GM19463 (cell line): ENCODE measurements around the gene FOXP1.
"Not testable (repeated sequence)": the region's sequence is repeated elsewhere in the genome, so short reads cannot be mapped to it uniquely, and the experiment has no call there.

ENCODE experiments used
- ATAC-seq: cut with Tn5 transposase; IDR thresholded peaks from one replicate; pipeline ENCODE4 v1.9.1; 2021; ENCODE audit warnings: mild to moderate bottlenecking, moderate library complexity; ENCODE audit not compliant: unreplicated experiment

FOXP1 gene

DNA sequence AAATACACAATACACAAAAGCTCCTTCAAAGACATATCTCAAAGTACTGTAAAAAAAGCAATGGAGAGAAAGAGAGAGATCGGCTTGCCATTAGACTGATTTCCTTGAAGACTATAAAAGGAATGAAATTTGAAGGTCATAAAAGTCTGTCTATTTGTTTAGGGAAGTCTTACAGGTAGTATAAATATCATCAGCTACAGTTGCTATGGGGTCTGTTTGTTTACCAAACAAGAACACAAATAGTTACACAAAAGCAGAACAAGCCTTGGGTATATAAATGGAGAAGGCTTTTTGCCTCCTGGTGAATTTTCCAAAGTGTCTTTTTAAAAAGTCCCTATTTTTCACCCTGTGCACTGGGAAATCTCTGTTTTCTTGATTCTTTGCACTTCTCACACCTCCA lies 552.3 kb downstream of the FOXP1 start:
- ATAC-seq = no peak

DNA sequence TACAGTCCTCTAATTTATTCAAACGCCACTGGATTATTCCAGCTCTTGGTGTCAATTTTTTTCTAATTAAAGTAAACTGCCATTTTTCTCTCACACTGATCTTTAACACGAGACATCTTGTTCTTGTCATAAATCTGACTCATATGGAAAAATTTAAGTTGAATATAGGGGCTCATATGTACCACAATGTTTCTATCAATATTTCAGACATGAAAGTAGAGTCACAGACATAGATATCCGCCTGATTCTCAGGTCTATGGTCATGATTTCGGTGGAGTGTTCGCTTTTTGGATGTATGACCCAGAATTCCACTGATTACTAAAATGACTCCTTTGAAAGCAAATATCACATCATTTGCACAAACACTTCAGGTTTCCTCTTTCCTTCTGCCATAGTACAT lies 552.8 kb downstream of the FOXP1 start:
- no peak for ATAC-seq

DNA sequence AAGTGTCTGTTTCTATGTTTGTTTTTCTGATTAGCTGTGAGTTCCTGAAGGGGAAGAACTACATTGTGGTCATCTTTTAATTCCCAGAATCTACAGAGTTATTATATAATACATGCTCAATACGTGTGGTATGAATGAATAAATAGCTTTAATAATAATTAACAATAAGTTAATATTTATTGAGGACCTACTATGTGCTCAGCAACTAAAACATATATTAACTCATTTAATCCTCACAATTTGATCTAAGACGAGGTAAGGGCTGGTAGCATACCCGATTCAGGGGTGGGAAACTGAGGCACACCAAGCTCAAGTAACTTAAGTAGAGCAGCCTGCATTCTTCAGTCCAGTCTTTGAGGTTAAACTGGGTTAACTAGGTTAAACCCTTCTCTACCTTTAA lies 553.8 kb downstream of the FOXP1 start:
- ATAC-seq = no peak

DNA sequence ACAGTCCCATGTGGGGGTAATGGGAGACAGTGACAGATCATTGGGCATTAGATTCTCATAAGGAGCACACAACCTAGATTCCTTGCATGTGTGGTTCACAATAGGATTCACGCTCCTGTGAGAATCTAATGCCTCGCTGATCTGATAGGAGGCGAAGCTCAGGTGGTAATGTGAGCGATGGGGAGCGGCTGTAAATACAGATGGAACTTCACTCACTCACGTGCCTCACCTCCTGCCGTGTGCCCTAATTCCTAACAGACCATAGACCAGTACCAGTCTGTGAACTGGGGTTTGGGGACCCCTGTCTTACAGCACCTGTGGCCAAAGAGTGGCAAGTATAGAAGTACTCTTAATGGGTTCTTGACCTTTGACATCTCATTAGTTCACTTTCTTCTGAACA lies 554.7 kb downstream of the FOXP1 start:
- no peak for ATAC-seq

DNA sequence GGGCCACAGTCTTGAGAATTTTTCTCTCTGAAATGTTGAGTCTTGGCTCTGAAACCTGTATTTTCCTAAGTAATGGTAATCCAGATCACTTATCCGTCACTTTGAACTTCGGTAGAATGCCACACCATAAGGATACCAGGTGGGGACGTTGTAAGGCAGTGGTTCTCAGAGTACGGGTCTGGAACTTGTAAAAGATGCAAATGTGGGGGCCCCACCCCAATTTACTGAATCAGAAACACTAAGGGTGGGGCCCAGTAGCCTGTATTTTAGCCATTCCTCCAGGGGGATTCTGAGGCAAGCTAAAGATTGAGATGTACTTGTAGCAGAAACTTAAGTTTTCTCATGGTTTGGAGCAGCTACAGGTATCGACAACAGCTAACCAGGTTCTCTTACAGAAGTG lies 555.3 kb downstream of the FOXP1 start:
- ATAC-seq = no peak

DNA sequence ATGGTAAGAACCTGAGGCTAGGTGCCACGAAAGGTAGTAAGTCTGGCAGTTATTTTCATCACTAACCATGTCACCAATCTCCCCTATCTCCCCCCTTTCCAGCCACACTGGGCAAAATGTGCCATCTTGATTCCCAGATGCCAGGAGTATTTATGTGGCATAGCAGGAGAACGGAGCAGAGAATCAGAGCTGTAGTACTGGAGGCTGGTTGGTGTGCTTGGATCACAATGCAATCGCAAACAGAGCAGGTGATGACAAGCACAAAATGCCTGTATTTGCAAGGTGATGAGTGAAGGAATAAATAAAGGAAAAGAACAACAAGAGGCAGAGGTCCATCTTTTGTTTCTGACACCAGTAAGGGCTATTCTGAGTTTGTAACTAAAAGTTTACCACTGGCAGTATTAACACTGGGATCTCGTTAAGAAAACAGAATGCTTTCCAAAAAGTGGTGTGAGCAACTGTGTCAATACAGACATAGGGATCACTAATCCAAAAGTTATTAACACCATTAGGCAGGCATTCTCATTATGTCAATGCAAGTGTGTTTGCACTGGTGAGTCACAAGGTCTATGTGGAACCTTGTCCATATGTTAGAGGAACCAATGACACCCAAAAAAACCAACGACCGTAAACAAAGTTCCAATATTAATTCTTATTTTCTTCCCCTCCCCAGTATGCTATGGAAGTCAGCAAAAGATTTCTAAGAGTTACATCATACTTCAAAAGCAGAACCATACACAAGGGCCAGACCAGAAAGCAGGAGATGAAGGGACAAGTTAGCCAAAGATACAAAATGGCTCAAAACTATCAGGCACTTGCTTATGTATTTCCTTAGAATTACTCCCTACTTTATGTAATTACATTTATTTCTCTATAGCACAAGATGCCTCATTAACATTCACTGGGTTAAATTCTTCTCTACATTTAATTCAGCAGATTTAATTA lies 556.6 kb downstream of the FOXP1 start:
- ATAC-seq = no peak

DNA sequence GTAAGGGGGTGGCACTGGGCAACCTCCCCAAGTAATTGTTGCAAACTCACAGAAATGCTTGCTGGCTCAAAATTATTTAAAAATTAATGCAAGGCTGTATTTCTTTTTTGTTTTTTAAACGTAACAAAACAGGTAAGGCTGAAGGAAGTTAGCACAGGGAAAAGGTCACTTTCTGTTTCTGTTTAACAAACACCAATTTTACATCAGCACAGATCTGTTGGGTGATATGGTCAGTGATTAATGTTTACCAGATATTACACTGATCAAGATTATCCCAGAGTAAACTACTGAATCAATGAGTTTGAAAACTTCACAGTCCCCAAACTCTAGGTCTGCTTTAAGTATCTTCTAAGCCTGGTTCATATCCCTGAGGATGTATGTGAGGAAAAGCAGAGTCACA lies 558.0 kb downstream of the FOXP1 start:
- ATAC-seq = no peak

DNA sequence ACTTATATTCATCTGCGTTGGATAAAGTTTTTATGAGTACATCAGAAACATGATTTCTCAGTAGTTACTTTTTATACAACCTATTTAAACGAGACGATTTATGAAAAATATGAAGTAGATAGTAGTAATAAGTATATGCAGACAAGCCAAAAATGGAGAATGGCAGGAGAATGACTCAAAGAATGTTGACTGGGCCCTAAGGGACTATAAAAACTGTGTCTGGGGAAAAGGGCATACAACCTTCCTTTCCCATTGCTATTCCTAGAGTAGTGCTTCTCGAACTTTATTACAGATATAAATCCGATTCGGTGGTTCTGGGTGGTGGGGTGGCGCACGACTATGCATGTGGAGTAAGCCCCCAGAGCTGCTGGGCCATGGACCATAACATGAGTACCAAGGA lies 558.5 kb downstream of the FOXP1 start:
- ATAC-seq = no peak

DNA sequence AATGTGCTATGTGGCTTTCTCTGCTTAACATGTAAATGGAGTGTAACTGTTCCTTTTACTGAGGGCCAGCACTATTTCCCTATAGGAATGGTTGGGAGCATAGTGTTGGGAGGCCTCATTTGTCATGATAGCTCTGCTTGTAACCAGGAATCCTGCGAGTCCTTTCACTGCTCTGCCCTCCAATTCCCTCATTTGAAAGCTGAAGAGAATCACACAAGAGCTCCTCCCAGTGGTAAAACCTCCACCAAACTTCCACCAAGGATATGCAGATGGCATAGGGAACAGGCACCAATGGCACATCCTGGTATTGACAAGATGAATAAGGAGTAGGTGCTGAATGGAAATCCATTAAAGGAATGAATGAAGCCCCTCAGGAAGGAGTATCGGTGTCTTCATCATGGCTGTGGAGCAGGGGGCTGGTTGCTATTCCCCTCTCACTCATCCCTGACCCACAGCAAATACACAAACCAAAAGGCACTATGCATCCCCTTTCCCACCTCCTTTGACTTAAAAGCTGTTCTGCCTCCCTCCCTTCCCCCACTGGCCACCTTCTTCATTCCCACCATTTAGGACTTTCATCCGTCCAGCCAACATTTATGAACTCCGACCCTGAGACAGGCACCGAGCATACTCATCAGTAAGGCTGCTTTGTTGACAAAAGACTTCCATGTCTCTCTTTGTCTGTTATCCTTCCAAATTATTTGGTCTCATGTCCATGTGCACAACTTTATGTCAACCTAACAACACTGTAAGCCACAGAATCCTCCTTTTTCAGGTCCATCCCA lies 560.8 kb downstream of the FOXP1 start:
- no peak for ATAC-seq

DNA sequence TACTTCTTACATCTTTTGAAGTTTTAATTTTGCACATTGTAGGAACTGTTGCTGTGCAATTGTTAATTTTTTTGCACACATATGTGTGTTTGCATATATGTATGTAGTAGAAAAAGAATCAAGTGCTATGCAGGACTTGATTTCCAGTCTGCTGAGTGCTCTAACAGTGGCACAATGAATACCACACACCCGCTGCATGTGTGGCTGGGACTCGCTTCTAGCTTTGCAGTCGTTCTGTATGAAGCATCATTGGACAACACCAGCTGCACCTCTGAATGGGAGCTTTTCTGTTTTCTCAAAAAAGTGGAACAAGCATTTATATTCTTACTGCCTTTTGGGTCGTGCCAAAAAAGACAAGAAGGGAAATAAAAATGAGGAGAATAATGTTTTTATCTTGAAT lies 564.7 kb downstream of the FOXP1 start:
- ATAC-seq = no peak

DNA sequence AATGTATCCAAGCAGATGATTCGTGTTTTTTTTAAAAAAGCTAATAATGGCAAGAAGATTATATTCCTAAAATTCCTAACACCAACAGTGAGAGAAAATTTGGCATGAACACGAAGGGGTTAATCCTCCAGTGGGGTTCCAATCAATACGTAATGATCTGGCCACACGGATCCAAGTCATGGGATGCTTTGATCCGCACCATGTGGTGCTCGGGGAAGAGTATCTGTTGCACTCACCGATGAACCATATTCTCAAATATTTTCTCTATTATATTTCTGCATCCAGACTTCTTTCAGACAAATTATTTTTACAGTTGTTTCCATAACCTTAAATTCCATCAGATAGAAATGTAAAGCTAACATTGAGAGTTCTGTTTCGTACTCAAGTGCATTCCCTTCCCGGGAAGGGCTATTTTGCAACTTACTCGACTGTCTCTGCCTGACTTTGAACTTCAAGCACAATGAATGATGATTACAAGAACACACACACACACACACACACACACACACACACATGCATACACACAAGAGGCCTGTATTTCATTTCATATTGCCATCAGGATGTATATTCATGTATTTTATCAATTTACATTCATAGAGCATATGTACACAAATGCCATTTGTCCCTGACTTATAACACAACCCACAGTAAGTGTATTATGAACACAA lies 567.2 kb downstream of the FOXP1 start:
- ATAC-seq = no peak

DNA sequence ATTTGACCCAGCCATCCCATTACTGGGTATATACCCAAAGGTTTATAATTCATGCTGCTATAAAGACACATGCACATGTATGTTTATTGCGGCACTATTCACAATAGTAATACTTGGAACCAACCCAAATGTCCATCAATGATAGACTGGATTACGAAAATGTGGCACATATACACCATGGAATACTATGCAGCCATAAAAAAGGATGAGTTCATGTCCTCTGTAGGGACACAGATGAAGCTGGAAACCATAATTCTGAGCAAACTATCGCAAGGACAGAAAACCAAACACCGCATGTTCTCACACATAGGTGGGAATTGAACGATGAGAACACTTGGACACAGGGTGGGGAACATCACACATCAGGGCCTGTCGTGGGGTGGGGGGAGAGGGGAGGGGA lies 568.9 kb downstream of the FOXP1 start:
- ATAC-seq = not testable (repeated sequence)

DNA sequence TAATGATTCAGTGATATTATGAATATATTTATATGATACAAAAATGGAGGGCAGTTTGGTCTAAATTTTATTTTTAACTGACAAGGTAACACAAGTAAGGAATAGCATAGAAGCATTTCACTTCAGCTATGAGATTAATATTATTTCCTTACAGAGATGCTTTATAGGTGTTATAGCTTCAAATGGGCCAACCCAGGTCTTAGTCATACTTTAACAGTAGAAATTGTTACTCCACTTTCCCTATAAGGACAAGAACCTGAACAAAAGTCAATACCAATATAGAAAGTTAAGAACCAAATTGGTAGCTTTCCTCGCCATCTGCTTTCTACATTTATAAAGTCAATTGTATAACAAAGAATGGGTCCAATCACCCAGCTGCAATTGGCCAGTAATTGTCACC lies 570.6 kb downstream of the FOXP1 start:
- ATAC-seq = no peak

DNA sequence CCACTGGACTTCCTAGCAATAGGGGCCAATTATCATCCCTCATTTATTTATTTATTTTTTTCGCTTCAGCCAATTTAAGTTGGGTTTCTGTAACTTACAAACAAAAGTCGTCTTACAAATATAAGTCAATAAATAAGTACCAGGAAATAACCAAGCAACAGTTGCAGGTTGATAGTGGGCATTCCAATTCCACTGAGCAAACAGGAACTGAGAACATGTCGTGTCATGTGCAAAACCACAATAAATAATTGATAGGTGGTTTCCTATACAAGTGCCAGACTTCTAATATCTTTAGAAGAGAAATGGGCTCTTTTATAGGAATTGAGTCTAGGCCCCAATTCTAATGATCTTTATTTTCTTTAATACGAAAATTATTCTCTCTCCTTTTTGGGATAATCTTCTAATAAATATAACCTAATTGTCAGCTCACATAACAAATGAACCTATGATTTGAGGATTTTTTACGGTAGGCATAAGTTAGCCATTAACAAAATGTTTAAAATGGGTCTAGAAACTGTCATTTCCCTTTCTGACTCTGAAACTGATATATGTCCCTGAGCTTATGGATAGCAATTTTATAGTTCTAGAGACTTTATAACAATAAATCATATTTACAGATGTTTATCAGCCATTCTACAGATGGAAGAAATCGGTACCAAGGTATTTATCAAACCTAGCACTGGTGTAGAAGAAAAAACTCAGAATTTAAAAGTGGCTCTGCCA lies 571.8 kb downstream of the FOXP1 start:
- ATAC-seq = peak; percentile 66

DNA sequence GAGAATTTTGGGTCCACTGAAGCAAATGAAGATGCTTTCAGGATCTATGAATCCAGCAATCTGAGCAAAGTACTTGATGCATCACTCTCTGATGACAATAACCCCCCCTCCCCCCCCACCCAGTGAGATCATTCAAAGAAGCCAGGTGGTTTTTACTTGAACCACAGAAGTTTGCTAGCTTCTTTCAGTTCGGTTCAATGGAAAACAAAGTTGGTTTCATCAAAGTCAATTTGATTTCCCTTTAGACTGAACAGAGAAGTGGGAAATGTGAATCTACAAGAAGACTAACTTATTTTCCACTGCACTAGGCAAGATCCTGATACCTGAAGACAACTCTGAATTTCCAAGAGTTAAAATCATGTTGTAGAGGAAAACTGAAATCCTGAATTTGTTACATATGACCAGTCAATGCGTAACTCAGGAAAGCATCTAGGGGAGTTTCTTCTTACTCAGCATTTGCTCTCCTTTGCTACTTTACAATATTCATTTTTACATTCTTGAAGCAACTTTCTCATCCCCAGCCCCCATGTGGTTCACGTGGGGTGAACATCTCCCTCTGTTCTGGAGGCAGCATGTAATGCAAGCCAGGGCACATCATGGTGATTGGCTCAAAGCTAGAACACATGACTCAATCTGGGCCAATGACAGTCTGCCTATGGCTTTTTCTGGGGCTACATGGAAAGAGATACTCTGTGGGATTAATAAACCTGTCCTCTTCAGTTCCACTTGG lies 572.6 kb downstream of the FOXP1 start:
- peak; percentile 67 for ATAC-seq

DNA sequence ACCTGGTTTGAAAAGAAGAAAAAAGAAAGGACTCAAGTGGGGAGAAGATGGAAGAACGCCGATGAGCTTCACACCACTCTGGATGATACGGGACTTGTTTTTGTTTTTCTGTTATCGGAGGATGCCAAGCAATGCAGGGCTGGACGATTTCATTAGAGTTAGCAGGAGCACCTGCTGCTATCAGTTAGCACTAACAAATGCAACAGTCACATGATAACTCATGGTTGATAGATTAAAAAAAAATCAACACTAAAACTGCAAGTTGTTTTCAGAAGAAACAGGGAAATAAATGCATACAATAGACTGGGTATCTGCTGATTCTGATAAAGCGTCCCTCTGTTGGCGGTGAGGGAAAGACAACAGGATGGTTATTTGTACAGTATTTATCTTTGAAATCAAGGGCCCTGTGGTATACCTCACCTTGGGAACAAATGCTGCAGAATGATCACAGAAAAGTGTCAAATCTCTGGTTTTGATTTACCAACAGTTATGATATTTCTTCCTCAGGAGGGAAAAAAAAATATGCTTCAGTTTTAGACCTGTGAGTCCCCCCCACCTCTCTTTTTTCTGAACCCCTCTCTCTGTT lies 575.1 kb downstream of the FOXP1 start:
- no peak for ATAC-seq

DNA sequence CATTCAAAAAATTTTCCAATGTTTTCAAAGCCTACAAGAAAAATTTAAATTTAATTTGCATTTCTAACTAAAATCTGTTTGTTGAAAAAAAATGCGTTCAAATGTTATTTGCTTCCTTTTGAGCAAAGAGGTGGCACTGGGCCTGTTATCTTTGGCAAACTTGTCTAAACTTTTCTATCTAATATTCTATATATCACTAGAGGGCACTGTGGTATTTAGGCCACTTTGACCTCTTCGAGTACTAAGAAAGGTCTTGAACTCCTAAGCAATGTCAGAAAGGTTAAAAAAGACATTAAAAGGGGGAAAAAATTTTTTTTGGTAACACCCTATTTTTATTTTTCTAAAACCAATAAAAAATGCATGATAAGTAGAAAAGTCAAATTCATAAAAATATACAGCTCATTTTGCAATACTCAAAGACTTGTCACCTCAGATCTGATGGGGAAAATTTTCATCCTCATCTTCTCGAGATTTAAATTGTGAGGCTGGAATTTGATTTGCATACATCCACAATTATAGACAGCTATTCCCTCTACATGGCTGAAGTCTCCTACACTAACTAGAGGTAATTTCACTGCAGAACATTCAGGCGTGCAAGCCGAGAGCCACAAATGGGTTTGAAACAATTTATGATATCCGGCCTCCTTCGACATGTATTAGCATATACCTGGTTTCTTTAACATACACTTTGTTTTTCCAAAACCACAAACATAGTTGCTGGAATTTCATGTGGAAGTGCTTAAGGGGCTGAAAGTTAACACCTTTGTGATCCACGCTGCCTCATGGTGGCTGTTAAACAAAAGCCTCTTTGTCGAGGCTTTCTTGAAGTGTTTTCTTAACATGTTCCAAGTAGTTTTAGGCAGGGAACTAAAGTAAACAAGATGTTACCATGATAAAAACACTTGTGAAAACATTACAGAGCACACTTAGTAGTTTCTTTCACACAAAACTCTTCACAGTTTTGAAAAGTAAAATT lies 576.4 kb downstream of the FOXP1 start:
- ATAC-seq = no peak

DNA sequence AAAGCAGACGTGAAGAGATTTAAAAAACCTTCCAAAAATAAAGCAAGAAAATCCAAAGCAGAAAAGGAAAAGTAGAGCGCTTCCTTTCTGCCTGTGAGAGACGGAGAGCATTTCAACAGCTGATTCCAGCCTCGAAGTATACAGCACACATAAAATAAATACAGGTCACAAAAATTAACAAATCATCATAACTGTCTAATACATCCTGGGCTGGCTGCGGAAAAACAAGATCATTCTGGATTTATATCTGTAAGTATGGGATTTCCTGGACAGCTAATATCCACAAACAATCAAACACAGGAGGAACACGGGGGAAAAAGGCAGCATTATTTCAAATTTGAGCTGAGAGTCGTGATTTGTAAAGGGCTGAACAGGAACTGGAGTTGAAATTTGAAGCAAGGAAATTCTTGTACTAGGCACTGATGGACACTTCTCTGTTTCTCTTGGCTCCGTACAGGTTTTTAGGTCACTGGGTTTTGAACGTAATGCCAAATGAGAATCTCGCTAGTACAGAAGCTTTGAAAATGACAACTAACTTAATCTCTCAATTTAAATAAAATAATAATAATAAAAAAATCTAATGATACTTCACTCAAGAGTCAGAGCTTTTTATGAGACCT lies 577.7 kb downstream of the FOXP1 start:
- ATAC-seq = no peak
